Measurements from ENCODE around the gene SEC24C.

The SEC24C gene

GRCh38 chr10:73797324-73798025 lies 53.3 kb downstream of the SEC24C start:
- H3K4me3 Mint-ChIP-seq, result no peak overlapping the region
- H3K36me3 Mint-ChIP-seq (ENCODE audit: low read depth), result peaks cover 53% of the 10 kb centered on the region
- no peaks in the 10 kb centered on the region for H3K27me3 Mint-ChIP-seq (ENCODE audit: low read depth)
- H3K27ac Mint-ChIP-seq, result no peak overlapping the region
- H3K4me1 Mint-ChIP-seq, result no peaks in the 10 kb centered on the region
- TF ChIP-seq CTCF (IDR thresholded peaks at IDR 0.05; ENCODE audit: unreplicated experiment in 3 of 3), result no peak
- H3K9me3 Mint-ChIP-seq, result no peaks in the 10 kb centered on the region

- TF ChIP-seq CTCF (IDR thresholded peaks at IDR 0.05; ENCODE audit: unreplicated experiment in 3 of 3), result no peak
- Mint-ChIP-seq H3K4me1 (no peaks in the 10 kb centered on the region), H3K4me3 (no peak overlapping the region), H3K27me3 (ENCODE audit: low read depth) (no peaks in the 10 kb centered on the region), H3K27ac (no peak overlapping the region), H3K9me3 (no peaks in the 10 kb centered on the region), H3K36me3 (ENCODE audit: low read depth) (peaks cover 54% of the 10 kb centered on the region)
Measured at GRCh38 chr10:73798087-73798486, 53.9 kb downstream of the SEC24C start.

GRCh38 chr10:73798927-73799560 lies 54.9 kb downstream of the SEC24C start:
- TF ChIP-seq CTCF (IDR thresholded peaks at IDR 0.05; ENCODE audit: unreplicated experiment in 3 of 3), result no peak
- peaks cover 58% of the 10 kb centered on the region for H3K36me3 Mint-ChIP-seq (ENCODE audit: low read depth)
- no peaks in the 10 kb centered on the region for H3K4me1 Mint-ChIP-seq
- no peaks in the 10 kb centered on the region for H3K27me3 Mint-ChIP-seq (ENCODE audit: low read depth)
- H3K27ac Mint-ChIP-seq, result no peak overlapping the region
- H3K4me3 Mint-ChIP-seq, result no peak overlapping the region
- no peaks in the 10 kb centered on the region for H3K9me3 Mint-ChIP-seq

GRCh38 chr10:73799899-73800559 lies 55.9 kb downstream of the SEC24C start:
- Mint-ChIP-seq H3K4me3 (no peak overlapping the region), H3K4me1 (no peaks in the 10 kb centered on the region), H3K9me3 (no peaks in the 10 kb centered on the region), H3K36me3 (ENCODE audit: low read depth) (peaks cover 50% of the 10 kb centered on the region), H3K27me3 (ENCODE audit: low read depth) (no peaks in the 10 kb centered on the region), H3K27ac (no peak overlapping the region)
- no peak for TF ChIP-seq CTCF (IDR thresholded peaks at IDR 0.05; ENCODE audit: unreplicated experiment in 3 of 3)

GRCh38 chr10:73800560-73801252 lies 56.5 kb downstream of the SEC24C start:
- Mint-ChIP-seq H3K4me3 (no peak overlapping the region), H3K27ac (no peak overlapping the region), H3K4me1 (no peaks in the 10 kb centered on the region), H3K36me3 (ENCODE audit: low read depth) (peaks cover 48% of the 10 kb centered on the region), H3K9me3 (no peaks in the 10 kb centered on the region), H3K27me3 (ENCODE audit: low read depth) (no peaks in the 10 kb centered on the region)
- TF ChIP-seq CTCF (IDR thresholded peaks at IDR 0.05; ENCODE audit: unreplicated experiment in 3 of 3), result no peak

All from nephron (organoid).